Endodermal cell (in vitro differentiated cells): ENCODE measurements around the gene TGDS. TPM values are rescaled to one million over a fixed set of nuclear protein-coding genes. Genes with fewer than 3 reads are reported as not detected.
A peak's percentile ranks its signal among the peaks of the same experiment; 100 is the strongest.

Source experiments
- DNase-seq: peaks from one replicate; pipeline ENCODE4 v3.0.0-alpha.2; 2017
- H3K27ac ChIP-seq: 2 replicates; pipeline ENCODE4 v1.5.1; 2013; ENCODE audit warnings: mild to moderate bottlenecking, low read depth, low read length, moderate library complexity
- H3K27me3 ChIP-seq: 2 replicates; pipeline ENCODE4 v1.6.1; 2013; ENCODE audit warnings: mild to moderate bottlenecking, low read length, moderate library complexity; ENCODE audit not compliant: insufficient read depth, control insufficient read depth, poor library complexity, severe bottlenecking
- H3K36me3 ChIP-seq: 2 replicates; pipeline ENCODE4 v1.7.0; 2013; ENCODE audit warnings: mild to moderate bottlenecking, low read length, moderate library complexity; ENCODE audit not compliant: control insufficient read depth, insufficient read depth
- H3K4me1 ChIP-seq: one replicate; pipeline ENCODE4 v1.7.0; 2013; ENCODE audit warnings: low read length; ENCODE audit not compliant: control insufficient read depth, insufficient read depth
- H3K4me3 ChIP-seq: 2 replicates; pipeline ENCODE4 v1.5.1; 2013; ENCODE audit warnings: mild to moderate bottlenecking, low read length, moderate library complexity
- H3K9ac ChIP-seq: 2 replicates; pipeline ENCODE4 v1.6.1; 2013; ENCODE audit warnings: mild to moderate bottlenecking, low read length, moderate library complexity; ENCODE audit not compliant: poor library complexity, severe bottlenecking; ENCODE audit errors: extremely low read depth
- H3K9me3 ChIP-seq: 2 replicates; pipeline ENCODE4 v1.6.1; 2013; ENCODE audit warnings: mild to moderate bottlenecking, low read length, moderate library complexity; ENCODE audit not compliant: control insufficient read depth
- H3K27ac Mint-ChIP-seq: 2 replicates; pipeline ENCODE4 v1.8.0; 2020; ENCODE audit warnings: mixed read lengths
- H3K27me3 Mint-ChIP-seq: 2 replicates; pipeline ENCODE4 v1.8.0; 2021; ENCODE audit warnings: mild to moderate bottlenecking, mixed read lengths; ENCODE audit not compliant: insufficient read depth
- H3K36me3 Mint-ChIP-seq: 2 replicates; pipeline ENCODE4 v1.8.0; 2020; ENCODE audit warnings: low read depth, mixed read lengths
- H3K4me1 Mint-ChIP-seq: 2 replicates; pipeline ENCODE4 v1.8.0; 2020; ENCODE audit warnings: mixed read lengths
- H3K4me3 Mint-ChIP-seq: 2 replicates; pipeline ENCODE4 v1.8.0; 2020; ENCODE audit warnings: mild to moderate bottlenecking, moderate library complexity, mixed read lengths
- H3K9me3 Mint-ChIP-seq: 2 replicates; pipeline ENCODE4 v1.8.0; 2020; ENCODE audit warnings: mild to moderate bottlenecking, mixed read lengths
- CTCF ChIP-seq: fragments of 200-600 bp; sonication (generic); conservative IDR thresholded peaks from 2 replicates; pipeline ENCODE4 v1.5.0; 2021; ENCODE audit warnings: antibody characterized with exemption, mild to moderate bottlenecking
- WGBS, 2 experiments: methylation state at CpG; one replicate each; pipeline versions ENCODE4 v1.1.5 to v1.1.7; 2013; ENCODE audit warnings: missing lambda C conversion rate in 2 of 2, mixed read lengths in 1 of 2; ENCODE audit not compliant: insufficient coverage in 1 of 2, insufficient read length in 1 of 2; 5-methylcytosine and 5-hydroxymethylcytosine counted together
- total RNA-seq, 2 donors: library from RNA; stranded (reverse); fragmentation: NEBNext Ultra II Directional in 1 of 2; extraction: Animal tissue kit (Norgen Biotek cat#: 25700) in 1 of 2; gene quantifications; 2 replicates in 1 of 2; 3 replicates in 1 of 2; pipeline ENCODE4 v1.2.1, GENCODE V29; 2021

TGDS gene
- total RNA-seq, 2 donors from 2014 or later = 11.3 to 14.1 TPM

DNA sequence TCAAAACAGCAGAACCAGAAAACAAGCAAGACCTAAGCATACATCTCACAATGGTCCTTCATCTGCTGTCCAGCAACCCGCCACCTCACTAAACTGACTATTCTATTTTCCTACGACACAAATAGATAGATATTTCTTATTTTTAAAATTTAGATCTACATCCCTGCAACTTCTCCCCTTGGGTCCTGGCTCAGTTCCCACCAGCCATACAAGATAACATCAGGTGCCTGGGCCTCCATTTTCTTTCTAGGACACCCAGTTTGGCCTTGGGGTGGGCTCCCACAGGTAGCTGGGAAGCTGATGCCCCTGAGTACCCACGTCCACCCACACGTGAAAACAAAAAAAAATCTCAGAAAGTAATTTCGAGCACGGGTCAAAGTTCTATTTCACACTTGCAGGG is 47.6 kb downstream of the TGDS start:
- no peaks in the 10 kb centered on the region for H3K36me3 Mint-ChIP-seq
- no peak for TF ChIP-seq CTCF
- 60 to 71% methylated on average over 2 to 6 of the region's 6 CpGs for WGBS, 2 experiments
- no peaks in the 10 kb centered on the region for H3K36me3 ChIP-seq
- H3K27me3 Mint-ChIP-seq = peaks cover 9% of the 10 kb centered on the region
- peaks cover 4% of the 10 kb centered on the region for H3K9me3 Mint-ChIP-seq
- H3K4me1 ChIP-seq = peaks cover 8% of the 10 kb centered on the region
- H3K9me3 ChIP-seq = peaks cover 18% of the 10 kb centered on the region
- peak overlapping the region; percentile 68 for H3K27ac ChIP-seq
- peak overlapping the region; percentile 87 for H3K4me3 Mint-ChIP-seq
- peak overlapping the region; percentile 95 for H3K27ac Mint-ChIP-seq
- no peak for DNase-seq
- H3K4me3 ChIP-seq = peak overlapping the region; percentile 92
- H3K4me1 Mint-ChIP-seq = peaks cover 5% of the 10 kb centered on the region
- no peaks in the 10 kb centered on the region for H3K27me3 ChIP-seq
- peak overlapping the region; percentile 57 for H3K9ac ChIP-seq

DNA sequence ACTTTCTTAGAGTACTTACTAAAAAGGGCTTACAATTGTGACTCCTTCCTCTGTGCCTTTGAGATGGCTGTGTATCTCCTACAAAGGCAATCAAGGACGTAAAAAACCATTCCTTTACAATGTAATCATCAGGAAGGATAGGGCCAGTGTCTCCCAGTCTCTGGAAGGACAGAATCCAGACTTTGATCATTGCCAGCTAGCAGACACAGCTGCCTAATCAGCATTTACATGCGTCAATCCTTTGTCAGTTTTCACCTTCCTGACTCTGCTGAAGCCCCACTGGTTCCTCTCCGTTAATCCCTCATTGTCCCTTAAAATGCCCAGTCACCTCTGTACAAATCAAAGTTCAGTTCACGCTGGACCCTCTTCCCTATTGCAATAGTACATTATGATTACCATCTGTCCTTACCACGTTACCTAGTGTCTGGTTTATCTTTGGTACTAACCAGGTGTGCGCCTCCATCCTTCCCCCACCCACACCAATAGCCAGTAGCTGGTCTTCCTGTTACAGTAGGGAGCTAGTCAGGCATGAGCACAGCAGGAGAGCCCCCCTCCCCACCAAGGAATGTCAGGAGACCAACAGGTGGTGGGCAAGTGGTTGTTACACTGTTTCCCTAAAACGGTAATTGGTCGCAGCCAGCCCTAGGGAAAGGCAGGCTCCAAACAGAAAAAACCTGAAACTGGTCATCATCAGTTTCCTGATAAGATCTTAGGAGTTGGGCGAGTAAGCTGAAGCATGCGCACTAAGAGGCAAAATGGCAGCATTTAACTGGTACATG is 49.7 kb downstream of the TGDS start:
- peak; percentile 50 for DNase-seq
- Histone ChIP-seq H3K9ac (no peak overlapping the region), H3K36me3 (no peaks in the 10 kb centered on the region), H3K27ac (no peak overlapping the region), H3K9me3 (peaks cover 18% of the 10 kb centered on the region), H3K4me1 (peaks cover 8% of the 10 kb centered on the region), H3K27me3 (no peaks in the 10 kb centered on the region), H3K4me3 (no peak overlapping the region)
- H3K27ac Mint-ChIP-seq = no peak overlapping the region
- WGBS, 2 experiments = 79 to 81% methylated on average over 9 to 10 of the region's 10 CpGs
- H3K4me1 Mint-ChIP-seq = peaks cover 5% of the 10 kb centered on the region
- no peak for TF ChIP-seq CTCF
- peaks cover 6% of the 10 kb centered on the region for H3K27me3 Mint-ChIP-seq
- H3K4me3 Mint-ChIP-seq = no peak overlapping the region
- H3K9me3 Mint-ChIP-seq = peaks cover 4% of the 10 kb centered on the region
- no peaks in the 10 kb centered on the region for H3K36me3 Mint-ChIP-seq

- Mint-ChIP-seq H3K9me3 (peaks cover 4% of the 10 kb centered on the region), H3K4me3 (no peak overlapping the region), H3K27ac (no peak overlapping the region), H3K4me1 (peaks cover 5% of the 10 kb centered on the region), H3K36me3 (no peaks in the 10 kb centered on the region), H3K27me3 (peaks cover 5% of the 10 kb centered on the region)
- TF ChIP-seq CTCF = no peak
- WGBS, 2 experiments = 60% methylated on average over 3 of the region's 4 CpGs; no CpG with 5 or more reads in 1 of the 2 experiments
- Histone ChIP-seq H3K27me3 (no peaks in the 10 kb centered on the region), H3K9me3 (peaks cover 18% of the 10 kb centered on the region), H3K4me1 (peaks cover 8% of the 10 kb centered on the region), H3K36me3 (no peaks in the 10 kb centered on the region), H3K4me3 (peak overlapping the region; percentile 8), H3K27ac (no peak overlapping the region), H3K9ac (no peak overlapping the region)
- DNase-seq = no peak
Measured at GRCh38 chr13:94544922-94545321, 51.0 kb downstream of the TGDS start.
